Naive thymus-derived CD8-positive, alpha-beta T cell (primary cell): ENCODE results near the gene WSCD2. TPM values are rescaled to one million over a fixed set of nuclear protein-coding genes. Genes with fewer than 3 reads are reported as not detected.

Experiments
- ATAC-seq, 2 donors: fragments of 150-1000 bp; cut with Tn5 transposase in 1 of 2; sonication (Bioruptor Pico), chemical (Tn5 transposase) in 1 of 2; 1 replicate in 1 of 2; 2 replicates in 1 of 2; pipeline ENCODE4 v1.10.0; 2021; ENCODE audit warnings: mild to moderate bottlenecking in 2 of 2, moderate library complexity in 2 of 2
- POLR2A ChIA-PET: fragments of 350-600 bp; sonication (Branson Sonifier 250); formaldehyde crosslinking; loops from one replicate; lab custom pipeline; 2021; ENCODE audit warnings: antibody characterized with exemption; lab: Charles Lee
- DNase-seq, 10 donors: peaks; one replicate each; pipeline versions ENCODE4 v3.0.0 to v3.0.0-alpha.2; 2020 to 2022
- H3K27ac Mint-ChIP-seq, 10 donors: one replicate each; pipeline ENCODE4 v1.8.0; 2020 to 2022; ENCODE audit warnings: mild to moderate bottlenecking in 10 of 10, mixed read lengths in 10 of 10, moderate library complexity in 4 of 10, inconsistent platforms in 1 of 10
- H3K27me3 Mint-ChIP-seq, 5 donors: one replicate each; pipeline ENCODE4 v1.8.0; 2021 to 2022; ENCODE audit warnings: mixed read lengths in 5 of 5
- H3K36me3 Mint-ChIP-seq, 3 donors: one replicate each; pipeline ENCODE4 v1.8.0; 2020 to 2022; ENCODE audit warnings: mixed read lengths in 3 of 3, mild to moderate bottlenecking in 2 of 3, inconsistent platforms in 1 of 3
- H3K4me1 Mint-ChIP-seq, 4 donors: one replicate each; pipeline ENCODE4 v1.8.0; 2021 to 2022; ENCODE audit warnings: mixed read lengths in 4 of 4
- H3K4me3 Mint-ChIP-seq, 10 donors: one replicate each; pipeline ENCODE4 v1.8.0; 2020 to 2022; ENCODE audit warnings: mild to moderate bottlenecking in 10 of 10, mixed read lengths in 10 of 10, moderate library complexity in 6 of 10, inconsistent platforms in 1 of 10
- H3K9me3 Mint-ChIP-seq, 9 donors: one replicate each; pipeline ENCODE4 v1.8.0; 2020 to 2022; ENCODE audit warnings: mixed read lengths in 9 of 9, mild to moderate bottlenecking in 3 of 9, inconsistent platforms in 1 of 9, moderate library complexity in 1 of 9
- polyA plus RNA-seq, 3 donors: library from polyadenylated mRNA; unstranded; fragments of 300-500 nt; fragmentation: Illumina TruSeq; gene quantifications; one replicate each; pipeline ENCODE4 v1.2.3, GENCODE V29; 2021
- total RNA-seq, 8 experiments: library from RNA in 2 of 8; stranded (reverse) in 2 of 8; gene quantifications; one replicate each; pipeline ENCODE4 v1.2.3 and lab custom pipeline; 2021 to 2026

Gene WSCD2
- total and polyA plus RNA-seq, 5 experiments from 2014 or later: not detected

GRCh38 chr12:108151533-108152169 lies 22.6 kb downstream of the WSCD2 start:
- Mint-ChIP-seq H3K27ac (no peak overlapping the region), H3K36me3 (no peaks in the 10 kb centered on the region), H3K4me3 (no peak overlapping the region), H3K4me1 (no peaks in the 10 kb centered on the region), H3K27me3 (peaks cover 8 to 56% (median 32%) of the 10 kb centered on the region in 5 donors), H3K9me3 (peaks cover 0 to 10% (median 0%) of the 10 kb centered on the region in 9 donors)
- POLR2A ChIA-PET: no interaction called here
- ATAC-seq (no peak), DNase-seq (no peak)

- POLR2A ChIA-PET: no interaction called here
- H3K4me3 Mint-ChIP-seq: no peak overlapping the region
- no peak for DNase-seq
- H3K4me1 Mint-ChIP-seq: no peaks in the 10 kb centered on the region
- no peak overlapping the region for H3K27ac Mint-ChIP-seq
- peaks cover 11 to 56% (median 30%) of the 10 kb centered on the region in 5 donors for H3K27me3 Mint-ChIP-seq
- no peak for ATAC-seq
- peaks cover 0 to 10% (median 0%) of the 10 kb centered on the region in 9 donors for H3K9me3 Mint-ChIP-seq
- no peaks in the 10 kb centered on the region for H3K36me3 Mint-ChIP-seq
Observed at GRCh38 chr12:108152170-108152538, 23.1 kb downstream of the WSCD2 start.

GRCh38 chr12:108156717-108157116 lies 27.6 kb downstream of the WSCD2 start:
- no peak overlapping the region for H3K27ac Mint-ChIP-seq
- H3K36me3 Mint-ChIP-seq: no peaks in the 10 kb centered on the region
- DNase-seq: no peak
- H3K27me3 Mint-ChIP-seq: peaks cover 7 to 40% (median 20%) of the 10 kb centered on the region in 5 donors
- POLR2A ChIA-PET: no interaction called here
- peaks cover 0 to 10% (median 0%) of the 10 kb centered on the region in 9 donors for H3K9me3 Mint-ChIP-seq
- no peak overlapping the region for H3K4me3 Mint-ChIP-seq
- ATAC-seq: no peak
- H3K4me1 Mint-ChIP-seq: peaks cover 0 to 3% (median 0%) of the 10 kb centered on the region in 4 donors

GRCh38 chr12:108157870-108158459 lies 28.9 kb downstream of the WSCD2 start:
- peak overlapping the region in 1 of 10 donors; percentile 82 for H3K27ac Mint-ChIP-seq
- peaks cover 0 to 10% (median 0%) of the 10 kb centered on the region in 9 donors for H3K9me3 Mint-ChIP-seq
- POLR2A ChIA-PET: no interaction called here
- ATAC-seq (no peak), DNase-seq (no peak)
- H3K36me3 Mint-ChIP-seq: no peaks in the 10 kb centered on the region
- H3K4me3 Mint-ChIP-seq: no peak overlapping the region
- peaks cover 0 to 3% (median 0%) of the 10 kb centered on the region in 4 donors for H3K4me1 Mint-ChIP-seq
- H3K27me3 Mint-ChIP-seq: peaks cover 7 to 34% (median 16%) of the 10 kb centered on the region in 5 donors

- POLR2A ChIA-PET: no interaction called here
- ATAC-seq (no peak), DNase-seq (no peak)
- peaks cover 6 to 27% (median 12%) of the 10 kb centered on the region in 5 donors for H3K27me3 Mint-ChIP-seq
- no peak overlapping the region for H3K4me3 Mint-ChIP-seq
- H3K27ac Mint-ChIP-seq: no peak overlapping the region
- no peaks in the 10 kb centered on the region for H3K36me3 Mint-ChIP-seq
- no peaks in the 10 kb centered on the region for H3K9me3 Mint-ChIP-seq
- peaks cover 0 to 3% (median 0%) of the 10 kb centered on the region in 4 donors for H3K4me1 Mint-ChIP-seq
Observed at GRCh38 chr12:108162207-108162606, 33.1 kb downstream of the WSCD2 start.

GRCh38 chr12:108166505-108166904 lies 37.4 kb downstream of the WSCD2 start:
- no peak for DNase-seq
- Mint-ChIP-seq H3K27ac (no peak overlapping the region), H3K9me3 (peaks cover 0 to 2% (median 0%) of the 10 kb centered on the region in 9 donors), H3K4me3 (no peak overlapping the region), H3K27me3 (peaks cover 11 to 29% (median 24%) of the 10 kb centered on the region in 5 donors), H3K36me3 (no peaks in the 10 kb centered on the region), H3K4me1 (no peaks in the 10 kb centered on the region)
- POLR2A ChIA-PET: no interaction called here
- no peak for ATAC-seq

- H3K36me3 Mint-ChIP-seq: no peaks in the 10 kb centered on the region
- POLR2A ChIA-PET: no interaction called here
- no peak for ATAC-seq
- DNase-seq: no peak
- H3K9me3 Mint-ChIP-seq: peaks cover 0 to 2% (median 0%) of the 10 kb centered on the region in 9 donors
- H3K4me3 Mint-ChIP-seq: no peak overlapping the region
- peaks cover 11 to 29% (median 24%) of the 10 kb centered on the region in 5 donors for H3K27me3 Mint-ChIP-seq
- no peak overlapping the region for H3K27ac Mint-ChIP-seq
- no peaks in the 10 kb centered on the region for H3K4me1 Mint-ChIP-seq
Observed at GRCh38 chr12:108167974-108168373, 38.9 kb downstream of the WSCD2 start.

GRCh38 chr12:108169708-108170107 lies 40.6 kb downstream of the WSCD2 start:
- Mint-ChIP-seq H3K9me3 (peaks cover 0 to 2% (median 0%) of the 10 kb centered on the region in 9 donors), H3K27me3 (peaks cover 11 to 29% (median 24%) of the 10 kb centered on the region in 5 donors), H3K36me3 (no peaks in the 10 kb centered on the region), H3K27ac (no peak overlapping the region), H3K4me3 (no peak overlapping the region), H3K4me1 (no peaks in the 10 kb centered on the region)
- ATAC-seq (no peak), DNase-seq (no peak)
- POLR2A ChIA-PET: no interaction called here

GRCh38 chr12:108170164-108170563 lies 41.1 kb downstream of the WSCD2 start:
- H3K4me1 Mint-ChIP-seq: no peaks in the 10 kb centered on the region
- POLR2A ChIA-PET: no interaction called here
- ATAC-seq: no peak
- H3K27me3 Mint-ChIP-seq: peaks cover 11 to 29% (median 24%) of the 10 kb centered on the region in 5 donors
- no peak overlapping the region for H3K27ac Mint-ChIP-seq
- DNase-seq: no peak
- no peak overlapping the region for H3K4me3 Mint-ChIP-seq
- H3K9me3 Mint-ChIP-seq: peaks cover 0 to 2% (median 0%) of the 10 kb centered on the region in 9 donors
- no peaks in the 10 kb centered on the region for H3K36me3 Mint-ChIP-seq

GRCh38 chr12:108172033-108172432 lies 42.9 kb downstream of the WSCD2 start:
- peaks cover 0 to 2% (median 0%) of the 10 kb centered on the region in 9 donors for H3K9me3 Mint-ChIP-seq
- H3K27ac Mint-ChIP-seq: no peak overlapping the region
- peaks cover 9 to 29% (median 19%) of the 10 kb centered on the region in 5 donors for H3K27me3 Mint-ChIP-seq
- POLR2A ChIA-PET: no interaction called here
- DNase-seq (no peak), ATAC-seq (no peak)
- no peak overlapping the region for H3K4me3 Mint-ChIP-seq
- H3K4me1 Mint-ChIP-seq: no peaks in the 10 kb centered on the region
- H3K36me3 Mint-ChIP-seq: no peaks in the 10 kb centered on the region

- peaks cover 0 to 2% (median 0%) of the 10 kb centered on the region in 9 donors for H3K9me3 Mint-ChIP-seq
- DNase-seq (no peak), ATAC-seq (no peak)
- POLR2A ChIA-PET: no interaction called here
- H3K36me3 Mint-ChIP-seq: peaks cover 0 to 2% (median 0%) of the 10 kb centered on the region in 3 donors
- no peak overlapping the region for H3K4me3 Mint-ChIP-seq
- no peaks in the 10 kb centered on the region for H3K4me1 Mint-ChIP-seq
- H3K27ac Mint-ChIP-seq: no peak overlapping the region
- peaks cover 8 to 23% (median 16%) of the 10 kb centered on the region in 5 donors for H3K27me3 Mint-ChIP-seq
Observed at GRCh38 chr12:108173160-108173559, 44.1 kb downstream of the WSCD2 start.

GRCh38 chr12:108173892-108174291 lies 44.8 kb downstream of the WSCD2 start:
- Mint-ChIP-seq H3K9me3 (peaks cover 0 to 3% (median 0%) of the 10 kb centered on the region in 9 donors), H3K4me1 (no peaks in the 10 kb centered on the region), H3K36me3 (peaks cover 0 to 5% (median 0%) of the 10 kb centered on the region in 3 donors), H3K4me3 (no peak overlapping the region), H3K27ac (no peak overlapping the region), H3K27me3 (peaks cover 6 to 16% (median 10%) of the 10 kb centered on the region in 5 donors)
- DNase-seq (no peak), ATAC-seq (no peak)
- POLR2A ChIA-PET: no interaction called here

- POLR2A ChIA-PET: no interaction called here
- Mint-ChIP-seq H3K36me3 (peaks cover 0 to 5% (median 0%) of the 10 kb centered on the region in 3 donors), H3K27ac (no peak overlapping the region), H3K4me3 (no peak overlapping the region), H3K9me3 (peaks cover 0 to 3% (median 0%) of the 10 kb centered on the region in 9 donors), H3K27me3 (peaks cover under 1 to 10% (median 6%) of the 10 kb centered on the region in 5 donors), H3K4me1 (no peaks in the 10 kb centered on the region)
- ATAC-seq: no peak
- no peak for DNase-seq
Observed at GRCh38 chr12:108174641-108175040, 45.6 kb downstream of the WSCD2 start.
